Dermis blood vessel endothelial cell (primary cell): ENCODE data around the gene ETNK2. TPM values are rescaled to one million over a fixed set of nuclear protein-coding genes. Genes with fewer than 3 reads are reported as not detected.
A peak's percentile ranks its signal among the peaks of the same experiment; 100 is the strongest.
"Not testable (repeated sequence)": the region's sequence is repeated elsewhere in the genome, so short reads cannot be mapped to it uniquely, and the experiment has no call there.

Experiments
- DNase-seq: peaks from one replicate; pipeline ENCODE4 v3.0.0; 2010
- total RNA-seq: library from RNA; depleted of rRNA; stranded (reverse); fragments of >200 nt; gene quantifications from 2 replicates; pipeline ENCODE4 v1.2.3, GENCODE V29; 2014

Gene ETNK2
- total RNA-seq, 1 donor from 2014 or later: 10.7 TPM

GRCh38 chr1:204126386-204126785 is 25.5 kb downstream of the ETNK2 start:
- no peak for DNase-seq

- no peak for DNase-seq
Observed at GRCh38 chr1:204125759-204126351, 26.0 kb downstream of the ETNK2 start.

GRCh38 chr1:204124639-204125038 is 27.2 kb downstream of the ETNK2 start:
- DNase-seq: no peak

GRCh38 chr1:204123376-204123775 is 28.5 kb downstream of the ETNK2 start:
- DNase-seq: peak; percentile 54

- DNase-seq: no peak
Observed at GRCh38 chr1:204121840-204122555, 29.8 kb downstream of the ETNK2 start.

GRCh38 chr1:204116539-204116938 is 35.3 kb downstream of the ETNK2 start:
- DNase-seq: no peak

- no peak for DNase-seq
Observed at GRCh38 chr1:204115116-204115515, 36.7 kb downstream of the ETNK2 start.

GRCh38 chr1:204114606-204115005 is 37.2 kb downstream of the ETNK2 start:
- no peak for DNase-seq

- peak; percentile 63 for DNase-seq
Observed at GRCh38 chr1:204113896-204114295, 37.9 kb downstream of the ETNK2 start.

GRCh38 chr1:204112876-204113730 is 38.7 kb downstream of the ETNK2 start:
- DNase-seq: no peak

GRCh38 chr1:204110894-204111633 is 40.8 kb downstream of the ETNK2 start:
- DNase-seq: no peak

GRCh38 chr1:204108312-204109141 is 43.3 kb downstream of the ETNK2 start:
- DNase-seq: peak; percentile 75

- no peak for DNase-seq
Observed at GRCh38 chr1:204107892-204108291, 44.0 kb downstream of the ETNK2 start.

- DNase-seq: no peak
Observed at GRCh38 chr1:204106825-204107224, 45.0 kb downstream of the ETNK2 start.

- no peak for DNase-seq
Observed at GRCh38 chr1:204105131-204105515, 46.7 kb downstream of the ETNK2 start.

GRCh38 chr1:204104331-204105130 is 47.3 kb downstream of the ETNK2 start:
- peak; percentile 63 for DNase-seq

- no peak for DNase-seq
Observed at GRCh38 chr1:204103431-204103741, 48.5 kb downstream of the ETNK2 start.

- peak; percentile 35 for DNase-seq
Observed at GRCh38 chr1:204102739-204103430, 49.0 kb downstream of the ETNK2 start.

- peak; percentile 57 for DNase-seq
Observed at GRCh38 chr1:204102029-204102611, 49.7 kb downstream of the ETNK2 start.

- DNase-seq: not testable (repeated sequence)
Observed at GRCh38 chr1:204099754-204100153, 52.1 kb downstream of the ETNK2 start.
